WI38 (cell line): ENCODE data around the gene RNF123.

Experiments used
- H3K4me3 ChIP-seq: 2 replicates; pipeline ENCODE4 v1.5.1; 2011; ENCODE audit warnings: low read depth, mild to moderate bottlenecking, control low read depth, low read length
- CTCF ChIP-seq: IDR thresholded peaks from 2 replicates; pipeline ENCODE4 v1.5.1; 2012; ENCODE audit warnings: low read depth, mild to moderate bottlenecking, control low read depth, low read length

Gene RNF123

GRCh38 chr3:49703443-49703927 lies 14.1 kb downstream of the RNF123 start:
- TF ChIP-seq CTCF: peak; percentile 93

GRCh38 chr3:49703956-49704355 lies 14.6 kb downstream of the RNF123 start:
- no peak for TF ChIP-seq CTCF
- H3K4me3 ChIP-seq: no peak overlapping the region

More at GRCh38 chr3:49703443-49703927, 14.1 kb downstream of the RNF123 start:
- no peak overlapping the region for H3K4me3 ChIP-seq

GRCh38 chr3:49704629-49705028 lies 15.3 kb downstream of the RNF123 start:
- no peak for TF ChIP-seq CTCF

GRCh38 chr3:49705390-49705960 lies 16.1 kb downstream of the RNF123 start:
- TF ChIP-seq CTCF: no peak

More at GRCh38 chr3:49704629-49705028, 15.3 kb downstream of the RNF123 start:
- no peak overlapping the region for H3K4me3 ChIP-seq

GRCh38 chr3:49706456-49707112 lies 17.2 kb downstream of the RNF123 start:
- no peak for TF ChIP-seq CTCF
- no peak overlapping the region for H3K4me3 ChIP-seq

More at GRCh38 chr3:49705390-49705960, 16.1 kb downstream of the RNF123 start:
- no peak overlapping the region for H3K4me3 ChIP-seq

GRCh38 chr3:49707113-49707480 lies 17.7 kb downstream of the RNF123 start:
- TF ChIP-seq CTCF: no peak
- H3K4me3 ChIP-seq: no peak overlapping the region

- no peak overlapping the region for H3K4me3 ChIP-seq
- no peak for TF ChIP-seq CTCF
Observed at GRCh38 chr3:49709852-49710251, 20.5 kb downstream of the RNF123 start.
